ENCODE data around the gene HOXC11.

HOXC11 gene

GRCh38 chr12:53955776-53956250 lies 17.1 kb upstream of the HOXC11 start:
- Histone ChIP-seq H3K9me3 (no peaks in the 10 kb centered on the region), H3K27ac (no peak overlapping the region), H3K4me3 (ENCODE audit: low read depth in 1 of 2, low read length in 1 of 2) (no peak overlapping the region), H3K36me3 (no peaks in the 10 kb centered on the region), H3K27me3 (peaks cover 100% of the 10 kb centered on the region), H3K4me1 (ENCODE audit: control insufficient read depth in 1 of 2, insufficient read depth in 1 of 2, low read depth in 1 of 2, low read length in 1 of 2) (no peaks in the 10 kb centered on the region)
- TF ChIP-seq CTCF (IDR thresholded peaks at IDR 0.05), result no peak

GRCh38 chr12:53956251-53956887 lies 16.6 kb upstream of the HOXC11 start:
- Histone ChIP-seq H3K36me3 (no peaks in the 10 kb centered on the region), H3K27ac (no peak overlapping the region), H3K27me3 (peaks cover 100% of the 10 kb centered on the region), H3K9me3 (no peaks in the 10 kb centered on the region), H3K4me1 (ENCODE audit: control insufficient read depth in 1 of 2, insufficient read depth in 1 of 2, low read depth in 1 of 2, low read length in 1 of 2) (no peaks in the 10 kb centered on the region), H3K4me3 (ENCODE audit: low read depth in 1 of 2, low read length in 1 of 2) (no peak overlapping the region)
- TF ChIP-seq CTCF (IDR thresholded peaks at IDR 0.05), result no peak

GRCh38 chr12:53956914-53957536 lies 15.9 kb upstream of the HOXC11 start:
- H3K4me3 ChIP-seq (ENCODE audit: low read depth in 1 of 2, low read length in 1 of 2), result no peak overlapping the region
- H3K4me1 ChIP-seq (ENCODE audit: control insufficient read depth in 1 of 2, insufficient read depth in 1 of 2, low read depth in 1 of 2, low read length in 1 of 2), result no peaks in the 10 kb centered on the region
- no peaks in the 10 kb centered on the region for H3K9me3 ChIP-seq
- H3K27me3 ChIP-seq, result peaks cover 100% of the 10 kb centered on the region
- H3K27ac ChIP-seq, result no peak overlapping the region
- H3K36me3 ChIP-seq, result no peaks in the 10 kb centered on the region
- no peak for TF ChIP-seq CTCF (IDR thresholded peaks at IDR 0.05)

GRCh38 chr12:53958128-53958527 lies 14.8 kb upstream of the HOXC11 start:
- TF ChIP-seq CTCF (IDR thresholded peaks at IDR 0.05), result no peak
- H3K9me3 ChIP-seq, result no peaks in the 10 kb centered on the region
- no peaks in the 10 kb centered on the region for H3K4me1 ChIP-seq (ENCODE audit: control insufficient read depth in 1 of 2, insufficient read depth in 1 of 2, low read depth in 1 of 2, low read length in 1 of 2)

DNA sequence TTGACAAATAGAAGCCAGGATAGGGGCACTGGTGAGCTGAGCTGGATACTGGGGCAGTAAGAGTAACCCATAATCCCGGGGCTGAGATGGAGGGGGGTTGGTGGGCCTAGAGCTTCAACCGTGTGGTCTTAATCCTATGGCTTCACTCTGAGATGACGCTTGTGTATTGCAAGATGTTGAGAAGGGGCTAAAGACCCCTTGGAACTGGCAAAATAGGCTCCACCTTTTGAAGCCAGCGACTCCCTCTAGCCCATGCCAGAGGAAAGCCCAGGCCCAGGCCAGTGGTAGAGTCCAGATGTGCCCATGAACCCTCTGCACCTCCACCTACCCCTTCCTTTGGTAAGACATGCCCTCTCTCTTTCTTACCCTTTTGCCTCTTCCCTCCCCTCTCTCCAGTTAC lies 13.6 kb upstream of the HOXC11 start:
- no peak for TF ChIP-seq CTCF (IDR thresholded peaks at IDR 0.05)
- H3K4me1 ChIP-seq (ENCODE audit: control insufficient read depth in 1 of 2, insufficient read depth in 1 of 2, low read depth in 1 of 2, low read length in 1 of 2), result no peaks in the 10 kb centered on the region
- peaks cover 100% of the 10 kb centered on the region for H3K27me3 ChIP-seq
- H3K4me3 ChIP-seq (ENCODE audit: low read depth in 1 of 2, low read length in 1 of 2), result no peak overlapping the region
- H3K9me3 ChIP-seq, result no peaks in the 10 kb centered on the region
- no peaks in the 10 kb centered on the region for H3K36me3 ChIP-seq
- H3K27ac ChIP-seq, result no peak overlapping the region

More at GRCh38 chr12:53958128-53958527, 14.8 kb upstream of the HOXC11 start:
- no peaks in the 10 kb centered on the region for H3K36me3 ChIP-seq
- no peak overlapping the region for H3K4me3 ChIP-seq (ENCODE audit: low read depth in 1 of 2, low read length in 1 of 2)
- no peak overlapping the region for H3K27ac ChIP-seq
- H3K27me3 ChIP-seq, result peaks cover 100% of the 10 kb centered on the region
